Lower lobe of right lung (tissue), 2 donors: ENCODE data around the gene ACOXL. TPM values are rescaled to one million over a fixed set of nuclear protein-coding genes. Genes with fewer than 3 reads are reported as not detected.

ENCODE experiments used
- ATAC-seq, 2 donors: fragments of 200-7000 bp; cut with Tn5 transposase; one replicate each; pipeline ENCODE4 v1.9.1; 2020 to 2022; ENCODE audit warnings: mild to moderate bottlenecking in 2 of 2, moderate library complexity in 2 of 2
- DNase-seq: peaks from one replicate; pipeline ENCODE4 v3.0.0-alpha.2; 2020
- H3K27ac ChIP-seq: fragments of 200-600 bp; one replicate; pipeline ENCODE4 v1.8.0; 2022
- H3K27me3 ChIP-seq: fragments of 200-600 bp; one replicate; pipeline ENCODE4 v1.8.0; 2022; ENCODE audit warnings: low read depth
- H3K36me3 ChIP-seq: fragments of 200-600 bp; one replicate; pipeline ENCODE4 v1.8.0; 2022; ENCODE audit warnings: mild to moderate bottlenecking
- H3K4me1 ChIP-seq: fragments of 200-600 bp; one replicate; pipeline ENCODE4 v1.8.0; 2022
- H3K4me3 ChIP-seq: fragments of 200-600 bp; one replicate; pipeline ENCODE4 v1.8.0; 2022; ENCODE audit warnings: mild to moderate bottlenecking
- H3K9me3 ChIP-seq: fragments of 200-600 bp; one replicate; pipeline ENCODE4 v1.8.0; 2022
- intact Hi-C: fragments of 100-400 bp; cut with DNase I; formaldehyde crosslinking; loops from one replicate; pipeline ENCODE4 v1.11.0; 2022
- total RNA-seq: library from RNA; stranded (reverse); fragmentation: NEBNext Ultra II Directional; extraction: Animal tissue kit (Norgen Biotek cat#: 25700); gene quantifications from one replicate; pipeline ENCODE4 v1.2.1, GENCODE V29; 2021
- TF ChIP-seq, protein P1 (sequence below): fragments of 200-600 bp; IDR thresholded peaks from one replicate; pipeline ENCODE4 v1.8.0; 2022; ENCODE audit warnings: antibody characterized with exemption, mild to moderate bottlenecking
- donor health status: DM: no; HTN: yes; CAD: no; lungs with severe emphysema.

The ACOXL gene
- total RNA-seq, 1 donor from 2014 or later = 38.5 TPM

DNA sequence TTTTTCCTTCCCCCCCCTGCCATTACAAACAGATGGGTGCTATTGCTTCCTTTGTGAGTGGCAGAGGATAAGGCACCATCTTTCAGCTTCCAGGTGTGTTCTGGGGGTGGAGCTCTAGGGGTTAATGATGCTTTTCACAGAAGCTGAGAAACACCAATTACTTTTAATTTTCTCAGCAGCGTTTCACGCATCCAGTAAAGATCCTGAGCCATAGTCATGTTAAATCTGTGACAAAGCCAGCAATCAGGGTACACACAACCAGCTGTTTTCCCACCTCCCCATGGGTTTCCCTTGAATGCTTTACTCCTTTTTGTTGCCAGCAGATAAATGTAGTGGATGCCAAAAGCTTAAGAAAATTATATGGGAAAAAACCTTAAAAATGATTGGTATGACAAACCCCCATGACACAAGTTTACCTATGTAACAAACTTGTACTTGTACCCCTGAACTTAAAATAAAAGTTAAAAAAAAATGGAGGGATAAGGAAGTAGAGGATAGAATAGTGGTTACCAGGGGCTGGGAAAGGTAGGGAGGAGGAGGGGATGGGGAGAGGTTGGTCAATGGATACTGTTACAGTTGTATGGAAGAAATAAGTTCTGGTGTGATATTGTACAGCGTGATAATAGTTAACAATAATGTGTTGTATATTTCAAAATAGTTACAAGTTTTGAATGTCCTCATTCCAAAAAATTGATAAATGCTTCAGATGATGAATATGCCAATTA, 70.0 kb downstream of the ACOXL start:
- TF ChIP-seq, protein P1, sequence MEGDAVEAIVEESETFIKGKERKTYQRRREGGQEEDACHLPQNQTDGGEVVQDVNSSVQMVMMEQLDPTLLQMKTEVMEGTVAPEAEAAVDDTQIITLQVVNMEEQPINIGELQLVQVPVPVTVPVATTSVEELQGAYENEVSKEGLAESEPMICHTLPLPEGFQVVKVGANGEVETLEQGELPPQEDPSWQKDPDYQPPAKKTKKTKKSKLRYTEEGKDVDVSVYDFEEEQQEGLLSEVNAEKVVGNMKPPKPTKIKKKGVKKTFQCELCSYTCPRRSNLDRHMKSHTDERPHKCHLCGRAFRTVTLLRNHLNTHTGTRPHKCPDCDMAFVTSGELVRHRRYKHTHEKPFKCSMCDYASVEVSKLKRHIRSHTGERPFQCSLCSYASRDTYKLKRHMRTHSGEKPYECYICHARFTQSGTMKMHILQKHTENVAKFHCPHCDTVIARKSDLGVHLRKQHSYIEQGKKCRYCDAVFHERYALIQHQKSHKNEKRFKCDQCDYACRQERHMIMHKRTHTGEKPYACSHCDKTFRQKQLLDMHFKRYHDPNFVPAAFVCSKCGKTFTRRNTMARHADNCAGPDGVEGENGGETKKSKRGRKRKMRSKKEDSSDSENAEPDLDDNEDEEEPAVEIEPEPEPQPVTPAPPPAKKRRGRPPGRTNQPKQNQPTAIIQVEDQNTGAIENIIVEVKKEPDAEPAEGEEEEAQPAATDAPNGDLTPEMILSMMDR = no peak
- no peak overlapping the region for H3K4me3 ChIP-seq
- no peaks in the 10 kb centered on the region for H3K9me3 ChIP-seq
- no peak for DNase-seq
- H3K36me3 ChIP-seq = no peaks in the 10 kb centered on the region
- intact Hi-C loops = no loop called here
- H3K27me3 ChIP-seq = peaks cover 11% of the 10 kb centered on the region
- H3K27ac ChIP-seq = no peak overlapping the region
- no peaks in the 10 kb centered on the region for H3K4me1 ChIP-seq
- ATAC-seq = no peak

- Histone ChIP-seq H3K27ac (no peak overlapping the region), H3K27me3 (peaks cover 11% of the 10 kb centered on the region), H3K4me1 (no peaks in the 10 kb centered on the region), H3K9me3 (no peaks in the 10 kb centered on the region), H3K4me3 (no peak overlapping the region), H3K36me3 (no peaks in the 10 kb centered on the region)
- TF ChIP-seq, protein P1 = no peak
- intact Hi-C loops = no loop called here
- ATAC-seq = no peak
- no peak for DNase-seq
Measured at GRCh38 chr2:110804433-110804832, 72.1 kb downstream of the ACOXL start.

GRCh38 chr2:110804915-110805314, 72.5 kb downstream of the ACOXL start:
- no peak for DNase-seq
- TF ChIP-seq, protein P1 = no peak
- H3K4me1 ChIP-seq = no peaks in the 10 kb centered on the region
- no peak for ATAC-seq
- H3K9me3 ChIP-seq = no peaks in the 10 kb centered on the region
- peaks cover 11% of the 10 kb centered on the region for H3K27me3 ChIP-seq
- H3K4me3 ChIP-seq = no peak overlapping the region
- intact Hi-C loops = no loop called here
- no peaks in the 10 kb centered on the region for H3K36me3 ChIP-seq
- H3K27ac ChIP-seq = no peak overlapping the region

GRCh38 chr2:110805894-110806452, 73.6 kb downstream of the ACOXL start:
- Histone ChIP-seq H3K9me3 (no peaks in the 10 kb centered on the region), H3K27ac (no peak overlapping the region), H3K4me3 (no peak overlapping the region), H3K4me1 (no peaks in the 10 kb centered on the region), H3K27me3 (peaks cover 11% of the 10 kb centered on the region), H3K36me3 (no peaks in the 10 kb centered on the region)
- intact Hi-C loops = no loop called here
- peak in 1 of 2 donors; percentile 5 for ATAC-seq
- TF ChIP-seq, protein P1 = no peak
- no peak for DNase-seq

DNA sequence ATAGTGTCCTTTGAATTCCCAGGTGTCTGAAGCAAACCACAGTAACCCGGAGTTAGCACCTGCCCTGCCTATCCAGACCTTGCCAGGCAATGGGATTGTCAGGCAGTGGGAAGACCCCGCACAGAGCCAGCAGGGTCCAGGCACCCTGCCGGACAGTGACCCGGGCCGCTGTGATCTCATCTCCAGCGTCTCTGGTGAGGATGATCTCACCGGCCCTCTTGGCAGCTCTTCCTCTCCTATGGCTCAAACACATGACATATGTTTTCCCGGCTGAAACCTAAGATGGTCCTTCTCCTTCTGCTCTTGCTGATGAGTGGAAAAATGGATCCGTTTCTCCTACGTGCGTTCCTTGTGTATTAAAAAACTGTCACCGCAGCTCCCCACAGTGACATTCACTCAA, 75.1 kb downstream of the ACOXL start:
- Histone ChIP-seq H3K36me3 (no peaks in the 10 kb centered on the region), H3K9me3 (no peaks in the 10 kb centered on the region), H3K4me3 (no peak overlapping the region), H3K27ac (no peak overlapping the region), H3K27me3 (peaks cover 11% of the 10 kb centered on the region), H3K4me1 (no peaks in the 10 kb centered on the region)
- intact Hi-C loops = no loop called here
- TF ChIP-seq, protein P1 = no peak
- no peak for DNase-seq
- no peak for ATAC-seq
